CD14-positive monocyte (primary cell): ENCODE measurements around the gene KRTAP10-8. TPM values are rescaled to one million over a fixed set of nuclear protein-coding genes. Genes with fewer than 3 reads are reported as not detected.
"Not testable (repeated sequence)": the region's sequence is repeated elsewhere in the genome, so short reads cannot be mapped to it uniquely, and the experiment has no call there.

Source experiments
- DNase-seq, 3 donors: peaks; one replicate each; pipeline ENCODE4 v3.0.0-alpha.2; 2011 to 2022
- H2AFZ ChIP-seq: 2 replicates; pipeline ENCODE4 v1.6.0; 2012; ENCODE audit warnings: mild to moderate bottlenecking, low read depth, low read length, inconsistent platforms; ENCODE audit not compliant: insufficient read depth, poor library complexity, severe bottlenecking
- H3K27ac ChIP-seq, 2 donors: 1 replicate in 1 of 2; 2 replicates in 1 of 2; pipeline ENCODE4 v1.5.1; 2012 to 2013; ENCODE audit warnings: low read length in 2 of 2, control low read depth in 1 of 2, inconsistent platforms in 1 of 2, low read depth in 1 of 2, mild to moderate bottlenecking in 1 of 2
- H3K27me3 ChIP-seq, 2 donors: one replicate each; pipeline versions ENCODE4 v1.6.0 to v1.6.1; 2011 to 2013; ENCODE audit warnings: low read length in 2 of 2; ENCODE audit not compliant: control insufficient read depth in 2 of 2, insufficient read depth in 2 of 2
- H3K36me3 ChIP-seq, 2 donors: replicated peaks in 1 of 2; 1 replicate in 1 of 2; 2 replicates in 1 of 2; pipeline versions ENCODE4 v1.5.1 to v1.6.1; 2012 to 2013; ENCODE audit warnings: low read length in 2 of 2, control low read depth in 1 of 2, inconsistent platforms in 1 of 2, mild to moderate bottlenecking in 1 of 2; ENCODE audit not compliant: insufficient read depth in 2 of 2, control insufficient read depth in 1 of 2
- H3K4me1 ChIP-seq, 2 donors: 1 replicate in 1 of 2; 2 replicates in 1 of 2; pipeline versions ENCODE4 v1.5.1 to v1.6.1; 2012 to 2013; ENCODE audit warnings: low read length in 2 of 2, control low read depth in 1 of 2, inconsistent platforms in 1 of 2, mild to moderate bottlenecking in 1 of 2, moderate library complexity in 1 of 2; ENCODE audit not compliant: insufficient read depth in 2 of 2, control insufficient read depth in 1 of 2
- H3K4me2 ChIP-seq: replicated peaks from 2 replicates; pipeline ENCODE3; 2012; ENCODE audit warnings: low read length, moderate library complexity, mild to moderate bottlenecking; ENCODE audit not compliant: poor library complexity, severe bottlenecking; ENCODE audit errors: extremely low read depth
- H3K4me3 ChIP-seq, 3 experiments: fragments of 200-600 bp in 1 of 3; sonication (generic) in 1 of 3; replicated peaks in 1 of 3; 1 replicate in 2 of 3; 2 replicates in 1 of 3; pipeline ENCODE4 v1.5.1; 2011 to 2013; ENCODE audit warnings: low read length in 3 of 3, mild to moderate bottlenecking in 3 of 3, control low read depth in 2 of 3, low read depth in 2 of 3, inconsistent platforms in 1 of 3, moderate library complexity in 1 of 3
- H3K79me2 ChIP-seq: 2 replicates; pipeline ENCODE4 v1.6.0; 2012; ENCODE audit warnings: mild to moderate bottlenecking, control low read depth, inconsistent platforms, low read length, moderate library complexity; ENCODE audit not compliant: insufficient read depth
- H3K9ac ChIP-seq: 2 replicates; pipeline ENCODE4 v1.6.0; 2017; ENCODE audit warnings: low read length, mild to moderate bottlenecking; ENCODE audit not compliant: insufficient read depth, poor library complexity, severe bottlenecking
- H3K9me3 ChIP-seq, 2 donors: replicated peaks in 1 of 2; 1 replicate in 1 of 2; 2 replicates in 1 of 2; pipeline versions ENCODE4 v1.5.1 to v1.6.1; 2012 to 2013; ENCODE audit warnings: low read length in 2 of 2, control low read depth in 1 of 2; ENCODE audit not compliant: control insufficient read depth in 1 of 2, insufficient read depth in 1 of 2
- H4K20me1 ChIP-seq: 2 replicates; pipeline ENCODE4 v1.6.0; 2012; ENCODE audit warnings: mild to moderate bottlenecking, low read length, control low read depth, moderate library complexity; ENCODE audit not compliant: insufficient read depth
- H3K27ac Mint-ChIP-seq, 7 donors: one replicate each; pipeline ENCODE4 v1.8.0; 2020; ENCODE audit warnings: mild to moderate bottlenecking in 7 of 7, mixed read lengths in 7 of 7, moderate library complexity in 6 of 7, inconsistent platforms in 2 of 7
- H3K27me3 Mint-ChIP-seq, 3 donors: one replicate each; pipeline ENCODE4 v1.8.0; 2021 to 2022; ENCODE audit warnings: low read depth in 3 of 3, mild to moderate bottlenecking in 3 of 3, mixed read lengths in 3 of 3, moderate library complexity in 3 of 3, inconsistent platforms in 1 of 3
- H3K36me3 Mint-ChIP-seq, 2 donors: one replicate each; pipeline ENCODE4 v1.8.0; 2020; ENCODE audit warnings: mixed read lengths in 2 of 2, inconsistent platforms in 1 of 2, mild to moderate bottlenecking in 1 of 2
- H3K4me1 Mint-ChIP-seq: one replicate; pipeline ENCODE4 v1.8.0; 2020; ENCODE audit warnings: mild to moderate bottlenecking, mixed read lengths
- H3K4me3 Mint-ChIP-seq, 2 donors: one replicate each; pipeline ENCODE4 v1.8.0; 2020; ENCODE audit warnings: mild to moderate bottlenecking in 2 of 2, mixed read lengths in 2 of 2, moderate library complexity in 1 of 2
- H3K9me3 Mint-ChIP-seq, 7 donors: one replicate each; pipeline ENCODE4 v1.8.0; 2020 to 2022; ENCODE audit warnings: mixed read lengths in 7 of 7, mild to moderate bottlenecking in 6 of 7, moderate library complexity in 6 of 7, inconsistent platforms in 2 of 7
- WGBS: methylation state at CpG from one replicate; pipeline ENCODE4 v1.1.5; 2013; ENCODE audit warnings: missing lambda C conversion rate; ENCODE audit not compliant: insufficient coverage; 5-methylcytosine and 5-hydroxymethylcytosine counted together
- intact Hi-C, 2 donors: fragments of 100-400 bp; cut with micrococcal nuclease; formaldehyde crosslinking; loops; one replicate each; pipeline versions ENCODE4 v1.15.0 to v1.15.1; 2023
- polyA plus RNA-seq, 3 donors: library from polyadenylated mRNA; depleted of rRNA in 1 of 3; unstranded in 2 of 3; stranded (reverse) in 1 of 3; fragments of 300-500 nt in 2 of 3; fragments of >200 nt in 1 of 3; fragmentation: Illumina TruSeq in 2 of 3; gene quantifications; 1 replicate in 2 of 3; 2 replicates in 1 of 3; pipeline ENCODE4 v1.2.3, GENCODE V29; 2012 to 2021
- TF ChIP-seq, protein P1 (sequence below): fragments of 200-600 bp; IDR thresholded peaks from one replicate; pipeline ENCODE4 v1.8.0; 2022; ENCODE audit warnings: antibody characterized with exemption, mild to moderate bottlenecking

KRTAP10-8 gene
- polyA plus RNA-seq, 3 donors: not detected

DNA sequence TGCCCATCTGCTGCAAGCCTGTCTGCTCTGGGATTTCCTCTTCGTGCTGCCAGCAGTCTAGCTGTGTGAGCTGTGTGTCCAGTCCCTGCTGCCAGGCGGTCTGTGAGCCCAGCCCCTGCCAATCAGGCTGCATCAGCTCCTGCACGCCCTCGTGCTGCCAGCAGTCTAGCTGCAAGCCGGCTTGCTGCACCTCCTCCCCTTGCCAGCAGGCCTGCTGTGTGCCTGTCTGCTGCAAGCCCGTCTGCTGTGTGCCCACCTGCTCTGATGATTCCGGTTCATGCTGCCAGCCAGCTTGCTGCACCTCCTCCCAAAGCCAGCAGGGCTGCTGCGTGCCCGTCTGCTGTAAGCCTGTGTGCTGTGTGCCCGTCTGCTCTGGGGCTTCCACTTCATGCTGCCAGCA is 10.8 kb upstream of the KRTAP10-8 start:
- H3K27ac ChIP-seq, H3K36me3 Mint-ChIP-seq, H3K4me3 Mint-ChIP-seq, H3K9ac ChIP-seq, H3K4me1 ChIP-seq, H3K36me3 ChIP-seq, H3K27ac Mint-ChIP-seq, H3K9me3 ChIP-seq, H3K27me3 ChIP-seq, intact Hi-C loops, H4K20me1 ChIP-seq, H3K4me1 Mint-ChIP-seq, H2AFZ ChIP-seq, H3K79me2 ChIP-seq, H3K27me3 Mint-ChIP-seq, DNase-seq, H3K4me2 ChIP-seq, H3K4me3 ChIP-seq: not testable (repeated sequence)
- WGBS: 77% methylated on average over 10 of the region's 10 CpGs
- H3K9me3 Mint-ChIP-seq: peaks cover 0 to 12% (median 9%) of the 10 kb centered on the region in 7 donors

DNA sequence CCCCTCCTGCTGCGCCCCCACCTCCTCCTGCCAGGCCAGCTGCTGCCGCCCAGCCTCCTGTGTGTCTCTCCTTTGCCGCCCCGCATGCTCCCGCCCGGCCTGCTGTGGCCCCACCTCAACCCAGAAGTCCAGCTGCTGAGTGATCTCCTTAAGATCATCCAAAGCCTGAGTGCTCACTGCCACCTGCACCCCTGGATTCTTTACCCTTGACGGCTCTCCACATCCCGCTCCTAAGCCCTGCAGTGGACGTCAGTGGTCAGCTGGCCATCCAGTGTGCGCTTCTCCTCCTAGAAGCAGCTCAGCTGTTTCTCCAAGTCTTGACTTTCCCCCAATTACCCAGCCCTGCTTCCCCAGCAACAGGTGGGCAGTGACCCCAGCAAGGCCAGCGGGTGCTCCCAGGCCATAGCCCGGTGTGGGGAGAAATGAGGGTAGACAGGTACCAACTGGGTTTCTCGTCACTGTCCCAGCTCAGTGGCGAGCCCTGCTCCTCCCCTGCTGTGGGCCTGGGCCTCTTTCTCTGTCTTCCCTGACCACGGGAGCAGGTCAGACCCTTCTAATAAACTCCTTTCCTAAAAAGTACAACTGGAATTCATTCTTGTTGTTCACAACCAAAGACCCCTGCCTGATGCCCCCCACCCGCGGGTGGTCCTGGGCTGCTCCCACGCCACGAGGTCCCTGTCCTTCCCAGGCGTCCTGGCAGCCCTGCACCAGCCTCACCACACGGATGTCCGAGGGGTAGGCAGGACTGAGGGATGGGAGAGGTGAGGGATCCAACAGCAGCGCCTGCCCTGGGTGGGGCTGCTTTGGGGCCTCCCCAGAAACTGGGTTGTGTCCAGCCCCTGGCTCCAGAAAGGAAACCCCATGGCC is 10.1 kb upstream of the KRTAP10-8 start:
- Histone ChIP-seq H3K27ac (no peak overlapping the region), H3K9ac (no peak overlapping the region), H3K79me2 (no peaks in the 10 kb centered on the region), H3K36me3 (no peaks in the 10 kb centered on the region), H2AFZ (no peak overlapping the region), H3K9me3 (peaks cover 0 to 3% of the 10 kb centered on the region in 2 donors), H3K27me3 (no peaks in the 10 kb centered on the region), H3K4me3 (no peak overlapping the region), H4K20me1 (no peaks in the 10 kb centered on the region), H3K4me2 (no peak overlapping the region), H3K4me1 (no peaks in the 10 kb centered on the region)
- Mint-ChIP-seq H3K36me3 (no peaks in the 10 kb centered on the region), H3K27me3 (peaks cover 4 to 8% (median 8%) of the 10 kb centered on the region in 3 donors), H3K4me1 (no peaks in the 10 kb centered on the region), H3K27ac (no peak overlapping the region), H3K9me3 (peaks cover 3 to 14% (median 9%) of the 10 kb centered on the region in 7 donors), H3K4me3 (no peak overlapping the region)
- intact Hi-C loops: no loop called here
- DNase-seq: no peak
- TF ChIP-seq, protein P1, sequence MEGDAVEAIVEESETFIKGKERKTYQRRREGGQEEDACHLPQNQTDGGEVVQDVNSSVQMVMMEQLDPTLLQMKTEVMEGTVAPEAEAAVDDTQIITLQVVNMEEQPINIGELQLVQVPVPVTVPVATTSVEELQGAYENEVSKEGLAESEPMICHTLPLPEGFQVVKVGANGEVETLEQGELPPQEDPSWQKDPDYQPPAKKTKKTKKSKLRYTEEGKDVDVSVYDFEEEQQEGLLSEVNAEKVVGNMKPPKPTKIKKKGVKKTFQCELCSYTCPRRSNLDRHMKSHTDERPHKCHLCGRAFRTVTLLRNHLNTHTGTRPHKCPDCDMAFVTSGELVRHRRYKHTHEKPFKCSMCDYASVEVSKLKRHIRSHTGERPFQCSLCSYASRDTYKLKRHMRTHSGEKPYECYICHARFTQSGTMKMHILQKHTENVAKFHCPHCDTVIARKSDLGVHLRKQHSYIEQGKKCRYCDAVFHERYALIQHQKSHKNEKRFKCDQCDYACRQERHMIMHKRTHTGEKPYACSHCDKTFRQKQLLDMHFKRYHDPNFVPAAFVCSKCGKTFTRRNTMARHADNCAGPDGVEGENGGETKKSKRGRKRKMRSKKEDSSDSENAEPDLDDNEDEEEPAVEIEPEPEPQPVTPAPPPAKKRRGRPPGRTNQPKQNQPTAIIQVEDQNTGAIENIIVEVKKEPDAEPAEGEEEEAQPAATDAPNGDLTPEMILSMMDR: no peak
- WGBS: 92% methylated on average over 15 of the region's 23 CpGs
